Astrocyte of the cerebellum (primary cell): Measurements from ENCODE around the gene RAD52.

Experiments
- DNase-seq: peaks from one replicate; pipeline ENCODE4 v3.0.0-alpha.2; 2011; ENCODE audit warnings: low read depth
- H3K4me3 ChIP-seq: 2 replicates; pipeline ENCODE4 v1.5.1; 2011; ENCODE audit warnings: mild to moderate bottlenecking, low read depth, low read length, moderate library complexity
- CTCF ChIP-seq: IDR thresholded peaks from 2 replicates; pipeline ENCODE4 v1.5.1; 2012; ENCODE audit warnings: low read length, low read depth, moderate library complexity, mild to moderate bottlenecking; ENCODE audit errors: missing control alignments
- in situ Hi-C: cut with HindIII; loops from 2 replicates; pipeline ENCODE4 v1.10.0; 2017; ENCODE audit warnings: low sequenced_read_pairs

RAD52 gene

GRCh38 chr12:894226-894625 is 55.3 kb downstream of the RAD52 start:
- DNase-seq = no peak
- no peak overlapping the region for H3K4me3 ChIP-seq
- TF ChIP-seq CTCF = no peak
- in situ Hi-C loops = no loop called here

- in situ Hi-C loops = no loop called here
- no peak for DNase-seq
- H3K4me3 ChIP-seq = no peak overlapping the region
- no peak for TF ChIP-seq CTCF
Observed at GRCh38 chr12:886206-886605, 63.3 kb downstream of the RAD52 start.

- TF ChIP-seq CTCF = no peak
- H3K4me3 ChIP-seq = no peak overlapping the region
- no peak for DNase-seq
- in situ Hi-C loops = no loop called here
Observed at GRCh38 chr12:885701-886100, 63.8 kb downstream of the RAD52 start.

- no peak overlapping the region for H3K4me3 ChIP-seq
- in situ Hi-C loops = no loop called here
- no peak for TF ChIP-seq CTCF
- no peak for DNase-seq
Observed at GRCh38 chr12:884746-885414, 64.6 kb downstream of the RAD52 start.

- in situ Hi-C loops = no loop called here
- H3K4me3 ChIP-seq = no peak overlapping the region
- DNase-seq = no peak
- no peak for TF ChIP-seq CTCF
Observed at GRCh38 chr12:880656-881055, 68.8 kb downstream of the RAD52 start.

- no peak for DNase-seq
- in situ Hi-C loops = no loop called here
- no peak overlapping the region for H3K4me3 ChIP-seq
- no peak for TF ChIP-seq CTCF
Observed at GRCh38 chr12:879641-880040, 69.9 kb downstream of the RAD52 start.
